ENCODE results near the gene ME3.

The ME3 gene

DNA sequence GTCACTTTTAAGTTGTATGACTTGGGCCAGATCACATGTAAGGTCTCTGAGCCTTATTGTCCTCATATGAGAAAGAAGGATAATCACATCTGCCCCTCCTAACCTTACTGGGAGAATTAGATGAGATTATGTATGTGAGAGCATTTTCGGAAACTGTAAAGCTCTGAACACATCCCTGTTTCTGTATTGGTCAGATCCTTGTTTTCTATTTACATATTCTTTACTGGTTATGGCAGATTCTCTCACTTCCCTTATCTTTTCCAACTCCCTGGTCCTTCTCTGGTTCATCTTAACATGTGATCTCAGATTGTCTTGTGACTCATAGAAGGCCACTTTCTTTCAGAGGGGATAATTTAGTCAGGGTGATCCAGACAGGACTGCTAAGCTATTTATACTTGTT is 255.9 kb downstream of the ME3 start:
- DNase-seq: no peak

DNA sequence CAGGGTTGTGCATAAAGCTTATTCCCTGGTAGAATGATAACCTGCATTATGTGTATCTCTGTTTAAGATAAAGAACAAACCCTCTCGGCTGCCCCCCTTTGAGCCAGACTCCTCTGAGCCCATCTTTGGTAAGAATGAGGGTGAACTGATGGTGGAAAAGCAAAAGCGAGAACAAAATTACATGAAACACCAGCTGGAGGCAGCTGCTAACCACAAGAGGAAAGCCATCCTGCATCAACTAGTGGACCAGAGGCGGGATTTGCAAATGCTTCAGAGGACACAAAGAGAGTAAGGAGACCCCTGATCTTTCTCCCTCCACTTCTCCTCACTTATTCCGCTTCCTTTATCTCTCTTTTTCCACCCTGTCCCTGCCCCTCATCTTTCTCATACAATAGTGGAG is 257.4 kb downstream of the ME3 start:
- no peak for DNase-seq

DNA sequence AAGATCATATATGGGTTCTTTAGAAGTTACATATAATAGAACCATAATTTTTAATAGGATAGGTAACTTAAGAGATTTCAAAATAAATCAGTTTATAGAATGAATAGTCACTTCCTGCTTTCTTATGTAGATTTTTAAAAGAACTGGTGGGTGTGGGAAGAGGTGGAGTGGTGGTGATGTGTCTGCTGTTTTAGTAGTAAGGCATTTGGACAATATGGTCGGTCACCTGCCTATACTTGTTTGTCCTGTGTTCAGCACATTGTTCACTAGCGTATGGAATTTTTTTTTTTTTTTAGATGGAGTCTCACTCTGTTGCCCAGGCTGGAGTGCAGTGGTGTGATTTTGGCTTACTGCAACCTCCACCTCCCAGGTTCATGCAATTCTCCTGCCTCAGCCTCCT is 258.4 kb downstream of the ME3 start:
- no peak for DNase-seq

DNA sequence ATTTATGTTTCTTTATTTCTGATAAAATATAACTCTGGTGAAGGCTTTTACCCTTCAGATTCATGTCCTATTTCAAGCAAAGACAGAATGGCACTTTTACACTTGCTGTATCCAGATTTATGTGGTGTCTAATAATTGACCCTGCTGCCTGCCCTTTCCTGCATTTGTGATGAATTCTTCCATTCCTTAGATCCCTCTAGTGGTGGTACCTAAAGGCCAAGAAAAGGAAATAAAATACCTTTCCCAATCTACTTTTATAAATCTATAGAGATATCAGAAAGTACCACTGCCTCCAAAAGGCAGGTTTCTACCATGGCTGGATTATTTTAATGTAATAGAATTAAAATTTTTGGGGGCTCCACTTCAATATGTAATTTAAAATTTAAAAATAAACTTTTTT is 263.6 kb downstream of the ME3 start:
- no peak for DNase-seq

DNA sequence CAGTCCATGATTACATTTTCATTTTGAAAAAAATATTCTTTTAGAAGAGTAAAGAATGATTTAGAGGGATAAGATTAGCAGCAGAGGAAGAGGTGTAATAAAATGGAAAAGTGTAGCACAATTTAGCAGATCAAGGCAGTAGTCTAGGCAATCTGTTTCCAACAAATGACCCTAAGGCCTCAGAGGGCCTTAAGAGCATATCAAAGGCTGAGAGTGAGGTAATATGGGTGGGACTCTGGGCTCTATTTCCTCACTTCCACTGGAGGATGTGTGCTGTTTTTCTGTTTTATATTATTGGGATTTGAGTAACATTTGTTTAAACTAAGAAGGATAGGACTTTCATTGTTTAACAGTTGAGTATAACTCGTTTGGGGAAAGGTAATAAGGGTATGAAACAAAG is 269.0 kb downstream of the ME3 start:
- no peak for DNase-seq

DNA sequence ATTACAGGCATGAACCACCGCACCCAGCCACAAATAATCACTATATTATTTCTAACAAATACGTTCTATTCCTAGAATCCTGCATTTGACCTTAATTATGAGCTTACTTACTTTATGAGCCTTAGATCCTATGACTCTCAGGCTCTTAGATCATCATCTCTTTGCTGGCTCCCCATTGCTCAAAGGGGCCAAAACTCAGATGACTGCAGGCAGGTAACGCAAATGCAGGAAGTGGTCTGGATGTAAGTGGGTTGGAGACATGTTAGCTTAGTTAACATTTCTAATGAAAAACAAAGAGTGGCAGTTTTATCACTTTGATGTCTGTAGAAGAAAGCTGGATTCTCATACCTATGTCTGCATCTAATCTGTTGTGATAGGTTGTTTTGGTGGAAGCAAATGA is 274.3 kb downstream of the ME3 start:
- no peak for DNase-seq

DNA sequence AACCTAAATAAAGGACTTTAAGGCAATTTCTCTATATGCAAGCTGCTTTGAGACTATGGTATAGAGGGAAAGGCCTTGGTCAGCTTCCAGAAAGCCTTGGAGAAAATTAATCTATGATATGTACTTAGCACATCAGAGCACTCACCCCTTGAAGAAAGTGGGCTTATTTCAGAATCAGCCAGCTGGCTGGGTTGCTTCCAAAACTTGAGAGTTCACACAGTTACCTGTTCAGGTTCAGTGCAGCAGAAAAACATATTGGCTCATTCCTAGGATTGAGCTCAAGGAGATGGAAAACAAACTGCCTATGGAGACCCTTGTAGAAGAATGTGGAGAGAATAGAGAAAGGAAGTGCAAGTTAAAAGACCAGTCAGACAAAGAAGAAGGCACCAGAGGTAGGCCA is 275.1 kb downstream of the ME3 start:
- no peak for DNase-seq

DNA sequence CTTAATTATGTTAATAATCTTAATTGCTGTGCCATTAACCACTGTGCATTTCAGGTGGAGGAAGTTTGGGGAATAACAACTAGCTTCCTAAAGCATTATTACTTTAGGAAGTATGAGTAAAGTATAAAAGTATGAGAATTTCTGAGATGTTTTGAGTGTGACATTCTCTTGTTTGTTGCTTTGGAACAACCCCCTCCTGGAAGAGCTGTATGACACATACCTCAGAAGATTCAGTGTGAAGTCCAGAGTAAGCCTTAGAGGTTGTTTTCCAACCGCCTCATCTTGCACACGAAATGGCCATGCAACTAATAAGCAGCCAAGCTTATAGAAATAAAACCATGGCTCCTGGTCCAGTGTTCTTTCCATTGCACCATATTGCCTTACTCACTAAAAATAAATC is 276.0 kb downstream of the ME3 start:
- no peak for DNase-seq

DNA sequence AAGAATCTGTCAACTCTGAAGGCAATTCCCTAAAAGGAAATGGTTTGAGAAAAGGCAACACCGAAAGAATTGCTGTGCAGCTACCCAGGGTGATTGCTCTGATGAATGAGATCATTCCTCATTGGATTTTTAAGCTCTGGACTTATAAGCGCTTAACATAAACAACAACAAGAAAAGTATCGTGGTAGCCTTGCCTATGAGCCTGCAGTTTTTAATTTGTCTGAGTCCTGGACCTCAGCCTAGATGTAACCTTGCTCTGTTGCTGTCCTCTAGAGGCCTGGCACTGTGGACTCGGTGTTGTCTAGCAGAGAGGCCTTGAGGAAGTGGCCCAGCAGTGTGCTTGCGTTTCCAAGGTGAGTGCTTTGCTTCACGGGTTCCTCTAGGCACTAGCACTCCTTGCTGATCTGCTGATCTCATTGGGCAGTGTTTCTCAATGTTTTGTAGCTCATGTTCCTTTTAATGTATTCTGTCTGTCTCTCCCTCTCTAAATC is 277.3 kb downstream of the ME3 start:
- DNase-seq: no peak
